Activated naive CD4-positive, alpha-beta T cell treated with anti-CD3 and anti-CD28 coated beads, Interleukin-2, amount 50 U/mL, for 24 hours (primary cell): ENCODE results near the gene ARX.

ENCODE experiments used
- H3K27ac Mint-ChIP-seq: one replicate; pipeline ENCODE4 v1.8.0; 2021; ENCODE audit warnings: mild to moderate bottlenecking, mixed read lengths
- H3K27me3 Mint-ChIP-seq: one replicate; pipeline ENCODE4 v1.8.0; 2021; ENCODE audit warnings: mixed read lengths
- H3K36me3 Mint-ChIP-seq: one replicate; pipeline ENCODE4 v1.8.0; 2021; ENCODE audit warnings: mixed read lengths
- H3K4me1 Mint-ChIP-seq: one replicate; pipeline ENCODE4 v1.8.0; 2021; ENCODE audit warnings: mixed read lengths
- H3K4me3 Mint-ChIP-seq: one replicate; pipeline ENCODE4 v1.8.0; 2021; ENCODE audit warnings: mild to moderate bottlenecking, mixed read lengths
- H3K9me3 Mint-ChIP-seq: one replicate; pipeline ENCODE4 v1.8.0; 2021; ENCODE audit warnings: mixed read lengths

The ARX gene

DNA sequence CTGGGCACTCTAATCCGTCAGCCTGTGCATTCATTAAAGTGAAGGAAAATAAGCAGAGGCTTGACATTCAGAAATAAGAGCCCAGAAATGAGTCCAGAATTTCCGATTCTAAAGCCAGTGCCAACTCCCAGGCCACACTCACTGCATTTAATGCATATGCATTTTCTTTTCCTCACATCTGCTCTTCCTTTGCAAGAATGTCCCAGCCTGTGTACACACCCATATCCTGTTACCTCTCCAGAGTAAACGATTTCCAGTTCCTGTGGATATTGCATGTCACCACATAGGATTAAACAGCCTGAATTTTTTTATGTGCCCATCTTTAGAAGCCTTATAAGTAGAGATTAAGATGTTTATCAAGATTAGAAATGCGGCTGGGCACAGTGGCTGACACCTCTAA lies 27.5 kb downstream of the ARX start:
- no peak overlapping the region for H3K4me3 Mint-ChIP-seq
- no peaks in the 10 kb centered on the region for H3K4me1 Mint-ChIP-seq
- H3K36me3 Mint-ChIP-seq: peaks cover 14% of the 10 kb centered on the region
- H3K27me3 Mint-ChIP-seq: no peaks in the 10 kb centered on the region
- H3K27ac Mint-ChIP-seq: no peak overlapping the region
- H3K9me3 Mint-ChIP-seq: no peaks in the 10 kb centered on the region

DNA sequence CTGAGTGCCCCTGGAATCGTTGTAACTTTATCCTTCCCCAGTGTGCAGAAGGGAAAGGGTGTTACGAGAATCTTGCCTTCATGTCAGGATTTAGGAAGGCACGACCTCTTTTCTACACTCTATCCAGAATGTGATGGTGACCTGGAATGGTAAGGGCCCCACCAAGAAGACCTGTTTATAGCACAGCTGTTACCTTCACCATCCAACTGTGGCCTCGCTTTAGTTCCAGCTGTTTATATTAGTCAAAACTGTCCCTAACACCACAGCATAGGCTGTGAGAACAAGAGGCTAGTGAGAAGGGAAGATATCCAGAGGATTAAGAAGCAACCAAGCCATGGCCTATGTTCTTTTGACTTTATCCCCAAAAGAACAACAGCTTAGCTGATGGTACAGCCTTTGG lies 28.0 kb downstream of the ARX start:
- H3K27ac Mint-ChIP-seq: no peak overlapping the region
- no peaks in the 10 kb centered on the region for H3K27me3 Mint-ChIP-seq
- H3K9me3 Mint-ChIP-seq: no peaks in the 10 kb centered on the region
- peaks cover 14% of the 10 kb centered on the region for H3K36me3 Mint-ChIP-seq
- H3K4me1 Mint-ChIP-seq: no peaks in the 10 kb centered on the region
- no peak overlapping the region for H3K4me3 Mint-ChIP-seq

GRCh38 chrX:24985120-24985519 lies 30.6 kb downstream of the ARX start:
- H3K9me3 Mint-ChIP-seq: no peaks in the 10 kb centered on the region
- H3K4me3 Mint-ChIP-seq: no peak overlapping the region
- no peaks in the 10 kb centered on the region for H3K4me1 Mint-ChIP-seq
- no peaks in the 10 kb centered on the region for H3K27me3 Mint-ChIP-seq
- H3K36me3 Mint-ChIP-seq: peaks cover 8% of the 10 kb centered on the region
- H3K27ac Mint-ChIP-seq: no peak overlapping the region

DNA sequence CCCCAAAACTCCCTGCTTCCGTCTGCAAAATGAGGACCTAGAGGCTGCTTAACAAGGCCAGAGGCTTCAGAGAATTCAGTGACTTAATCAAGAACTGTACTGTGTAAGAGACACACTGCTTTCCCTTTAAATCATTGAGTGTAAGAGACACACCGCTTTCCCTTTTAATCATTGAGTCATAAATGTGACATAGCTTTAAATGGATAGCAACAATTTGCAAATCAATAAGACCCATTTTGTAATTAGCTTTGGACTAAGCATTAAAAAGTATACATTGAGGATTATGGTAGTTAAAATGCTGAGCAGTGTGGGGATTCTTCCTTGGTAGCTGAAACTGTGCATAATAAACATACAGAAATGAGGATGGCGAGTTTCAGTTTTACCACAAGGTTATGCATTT lies 31.8 kb downstream of the ARX start:
- Mint-ChIP-seq H3K4me1 (no peaks in the 10 kb centered on the region), H3K27me3 (no peaks in the 10 kb centered on the region), H3K36me3 (peaks cover 11% of the 10 kb centered on the region), H3K9me3 (no peaks in the 10 kb centered on the region), H3K27ac (no peak overlapping the region), H3K4me3 (no peak overlapping the region)

- Mint-ChIP-seq H3K27ac (no peak overlapping the region), H3K27me3 (no peaks in the 10 kb centered on the region), H3K36me3 (peaks cover 8% of the 10 kb centered on the region), H3K4me1 (no peaks in the 10 kb centered on the region), H3K4me3 (no peak overlapping the region), H3K9me3 (no peaks in the 10 kb centered on the region)
These were observed 33.3 kb downstream of the ARX start for GRCh38 chrX:24982306-24982965.

GRCh38 chrX:24981030-24981429 lies 34.7 kb downstream of the ARX start:
- Mint-ChIP-seq H3K4me3 (no peak overlapping the region), H3K27ac (no peak overlapping the region), H3K9me3 (no peaks in the 10 kb centered on the region), H3K36me3 (peaks cover 3% of the 10 kb centered on the region), H3K27me3 (no peaks in the 10 kb centered on the region), H3K4me1 (no peaks in the 10 kb centered on the region)

DNA sequence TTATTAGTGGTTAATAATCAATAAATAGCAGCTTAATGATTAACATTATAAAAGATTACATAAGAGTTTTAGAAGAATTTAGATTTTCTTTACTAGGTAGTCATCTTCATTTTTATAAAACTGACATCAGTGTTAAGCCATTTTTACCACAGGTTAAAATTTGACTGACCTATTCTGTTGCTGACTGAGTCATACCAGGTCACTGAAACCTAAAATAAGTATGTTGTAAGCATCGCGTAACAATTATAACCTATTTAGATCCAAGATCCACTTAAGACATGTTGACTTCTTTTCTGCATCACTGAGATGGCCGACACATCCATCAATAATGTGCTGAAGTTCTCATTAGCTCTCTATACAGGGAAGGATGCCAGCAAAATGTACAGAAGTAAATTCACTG lies 36.7 kb downstream of the ARX start:
- no peak overlapping the region for H3K27ac Mint-ChIP-seq
- no peaks in the 10 kb centered on the region for H3K9me3 Mint-ChIP-seq
- no peak overlapping the region for H3K4me3 Mint-ChIP-seq
- H3K27me3 Mint-ChIP-seq: no peaks in the 10 kb centered on the region
- peaks cover 3% of the 10 kb centered on the region for H3K36me3 Mint-ChIP-seq
- no peaks in the 10 kb centered on the region for H3K4me1 Mint-ChIP-seq

DNA sequence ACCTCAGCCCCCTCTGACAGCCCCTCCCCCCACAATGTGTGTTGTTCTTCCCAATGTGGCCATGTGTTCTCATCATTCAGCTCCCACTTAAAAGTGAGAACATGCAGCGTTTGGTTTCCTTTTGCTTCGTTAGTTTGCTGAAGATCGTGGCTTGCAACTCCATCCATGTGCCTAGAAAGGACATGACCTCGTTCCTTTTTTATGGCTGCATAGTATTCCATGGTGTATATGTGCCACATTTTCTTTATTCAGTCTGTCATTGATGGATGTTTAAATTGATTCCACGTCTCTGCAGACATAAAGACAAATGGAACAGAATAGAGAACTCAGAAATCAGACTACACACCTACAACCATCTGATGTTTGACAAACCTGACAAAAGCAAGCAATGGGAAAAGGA lies 46.0 kb downstream of the ARX start:
- Mint-ChIP-seq H3K27me3 (no peaks in the 10 kb centered on the region), H3K9me3 (no peaks in the 10 kb centered on the region), H3K36me3 (peaks cover 13% of the 10 kb centered on the region), H3K4me1 (no peaks in the 10 kb centered on the region), H3K27ac (no peak overlapping the region), H3K4me3 (no peak overlapping the region)

DNA sequence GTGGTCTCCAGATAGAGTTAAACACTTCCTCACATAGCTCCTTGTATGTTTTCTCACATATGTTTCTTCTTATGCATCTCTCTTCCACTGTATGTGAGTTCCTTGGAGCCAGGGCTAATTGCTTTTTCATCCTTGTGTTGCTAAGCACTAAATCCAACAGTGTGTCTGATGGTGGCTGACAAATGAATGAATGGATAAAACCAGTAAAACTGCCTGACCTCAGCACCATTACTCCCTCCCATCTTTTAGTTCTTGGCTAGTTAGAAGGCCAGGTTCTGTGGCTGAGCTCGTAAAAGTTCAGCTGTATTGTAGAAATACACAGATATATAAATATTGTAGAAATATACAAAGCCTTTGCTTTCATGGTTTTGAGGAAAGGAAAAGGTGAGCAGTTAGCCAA lies 50.4 kb downstream of the ARX start:
- no peak overlapping the region for H3K27ac Mint-ChIP-seq
- H3K4me3 Mint-ChIP-seq: no peak overlapping the region
- no peaks in the 10 kb centered on the region for H3K4me1 Mint-ChIP-seq
- H3K27me3 Mint-ChIP-seq: no peaks in the 10 kb centered on the region
- H3K9me3 Mint-ChIP-seq: no peaks in the 10 kb centered on the region
- peaks cover 11% of the 10 kb centered on the region for H3K36me3 Mint-ChIP-seq

- Mint-ChIP-seq H3K9me3 (no peaks in the 10 kb centered on the region), H3K27me3 (no peaks in the 10 kb centered on the region), H3K4me3 (no peak overlapping the region), H3K4me1 (no peaks in the 10 kb centered on the region), H3K27ac (no peak overlapping the region), H3K36me3 (peaks cover 6% of the 10 kb centered on the region)
These were observed 51.9 kb downstream of the ARX start for GRCh38 chrX:24963823-24964222.

DNA sequence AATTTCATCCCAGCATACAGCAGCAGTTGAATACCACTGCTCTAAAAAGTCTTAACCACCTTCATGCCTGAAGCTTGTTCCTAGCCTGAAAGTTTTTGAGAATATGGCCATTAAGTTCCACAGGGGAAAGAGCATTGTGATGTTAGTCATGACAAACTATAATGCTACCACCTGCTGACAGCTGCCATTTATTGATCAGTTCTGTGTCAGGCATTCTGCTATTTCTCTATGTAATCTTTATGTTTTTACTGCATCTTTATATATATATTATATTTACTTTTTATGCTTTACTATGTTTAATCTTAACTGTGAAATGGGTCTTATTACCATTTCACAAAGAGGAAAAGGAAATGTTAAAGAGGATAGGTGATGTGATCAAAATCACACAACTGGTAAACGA lies 54.0 kb downstream of the ARX start:
- H3K4me3 Mint-ChIP-seq: no peak overlapping the region
- no peaks in the 10 kb centered on the region for H3K9me3 Mint-ChIP-seq
- peaks cover 8% of the 10 kb centered on the region for H3K36me3 Mint-ChIP-seq
- no peaks in the 10 kb centered on the region for H3K4me1 Mint-ChIP-seq
- H3K27ac Mint-ChIP-seq: no peak overlapping the region
- H3K27me3 Mint-ChIP-seq: no peaks in the 10 kb centered on the region

DNA sequence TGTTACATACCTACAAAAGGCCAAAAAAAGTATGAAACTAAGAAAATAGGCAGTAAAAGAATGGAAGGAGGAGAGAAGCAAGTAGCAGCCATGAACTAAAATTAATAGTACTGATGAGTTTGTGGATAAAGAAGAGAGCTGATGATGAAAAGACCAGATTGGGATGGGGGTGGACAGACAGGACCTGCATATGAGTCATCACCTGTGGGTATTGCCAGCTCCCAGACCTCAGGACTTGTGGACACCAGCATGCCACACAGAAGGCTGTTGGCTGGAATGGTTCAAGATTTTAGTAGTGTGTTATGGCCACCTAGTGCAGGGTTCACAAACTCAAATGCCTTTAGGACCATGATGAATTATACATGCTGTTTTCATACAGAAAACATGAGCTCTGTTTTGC lies 58.9 kb downstream of the ARX start:
- peaks cover 5% of the 10 kb centered on the region for H3K36me3 Mint-ChIP-seq
- H3K27me3 Mint-ChIP-seq: no peaks in the 10 kb centered on the region
- H3K9me3 Mint-ChIP-seq: no peaks in the 10 kb centered on the region
- no peaks in the 10 kb centered on the region for H3K4me1 Mint-ChIP-seq
- no peak overlapping the region for H3K4me3 Mint-ChIP-seq
- no peak overlapping the region for H3K27ac Mint-ChIP-seq

- no peaks in the 10 kb centered on the region for H3K9me3 Mint-ChIP-seq
- no peaks in the 10 kb centered on the region for H3K27me3 Mint-ChIP-seq
- H3K4me3 Mint-ChIP-seq: no peak overlapping the region
- no peaks in the 10 kb centered on the region for H3K4me1 Mint-ChIP-seq
- peaks cover 5% of the 10 kb centered on the region for H3K36me3 Mint-ChIP-seq
- no peak overlapping the region for H3K27ac Mint-ChIP-seq
These were observed 60.3 kb downstream of the ARX start for GRCh38 chrX:24955372-24955930.

DNA sequence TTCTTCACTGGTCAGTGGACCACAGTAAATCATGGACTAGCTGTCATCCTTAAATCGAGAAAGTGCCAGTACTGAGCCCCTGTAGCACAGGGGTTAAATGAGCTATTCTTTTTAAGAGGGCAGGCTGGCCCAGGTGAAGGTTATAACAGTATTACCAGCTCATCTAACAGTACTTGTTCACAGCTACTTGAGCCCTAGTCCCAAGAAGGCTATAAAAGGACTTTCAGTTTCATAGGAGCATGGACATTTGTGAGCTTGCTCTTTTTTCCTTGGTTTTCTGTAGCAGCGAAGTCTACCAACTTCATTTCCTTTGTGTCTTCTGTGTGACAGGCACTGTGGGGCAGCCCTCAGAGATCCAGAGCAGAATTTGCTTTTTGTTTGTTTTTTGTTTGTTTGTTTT lies 61.0 kb downstream of the ARX start:
- Mint-ChIP-seq H3K27me3 (no peaks in the 10 kb centered on the region), H3K9me3 (no peaks in the 10 kb centered on the region), H3K4me3 (no peak overlapping the region), H3K27ac (no peak overlapping the region), H3K4me1 (no peaks in the 10 kb centered on the region), H3K36me3 (peaks cover 5% of the 10 kb centered on the region)
